Measurements from ENCODE around the gene SLC29A4. TPM values are rescaled to one million over a fixed set of nuclear protein-coding genes. Genes with fewer than 3 reads are reported as not detected.

Gene SLC29A4
- total RNA-seq (ENCODE audit: low replicate concordance): 7.3 and 20.8 TPM in 2 replicates

DNA sequence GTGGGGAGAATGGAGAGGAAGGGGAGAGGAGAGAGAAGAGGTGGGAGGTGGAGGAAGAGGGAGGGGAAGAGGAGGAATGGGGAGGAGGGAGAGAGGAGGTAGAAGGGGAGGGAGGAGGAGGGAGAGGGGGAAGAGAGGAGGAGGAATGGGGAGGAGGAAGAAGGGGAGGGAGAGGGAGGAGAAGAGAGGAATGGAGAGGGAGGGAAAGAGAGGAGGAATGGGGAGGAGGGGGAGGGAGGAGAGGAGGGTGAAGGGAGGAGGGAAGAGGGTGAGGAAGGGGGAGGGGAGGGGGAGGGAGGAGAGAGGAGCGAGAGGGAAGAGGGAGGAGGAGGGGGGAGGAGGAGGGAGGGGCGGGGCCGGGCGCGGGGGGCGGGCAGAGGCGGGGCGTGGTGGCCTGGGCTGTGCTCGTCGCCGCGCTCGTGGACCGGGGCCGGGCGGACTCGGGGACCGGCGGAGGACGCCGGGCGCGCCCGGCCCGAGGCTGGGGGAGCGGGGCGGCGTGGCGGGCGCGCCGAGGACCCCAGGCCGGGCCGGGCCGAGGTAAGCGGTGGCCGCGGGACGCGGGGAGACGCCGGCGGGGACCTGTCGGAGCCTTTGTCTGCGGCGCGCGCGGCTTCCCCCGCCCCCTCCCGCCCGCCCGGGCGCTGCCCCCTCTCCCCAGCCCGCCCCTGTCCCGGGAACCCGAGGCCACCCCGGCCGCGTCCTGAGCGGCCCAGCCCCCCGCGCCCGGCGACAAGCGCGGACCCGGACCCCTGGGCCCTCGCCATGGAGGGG is at the start of gene SLC29A4:
Gene SLC29A4 (plus strand): TSS at position 401 of the 774 bp plus-strand sequence. CDS start 4,874 bp downstream, outside the sequence.
- Mint-ChIP-seq H3K27me3 (ENCODE audit: insufficient read depth, low read depth) (no peaks in the 10 kb centered on the region), H3K4me1 (peaks cover 7% of the 10 kb centered on the region), H3K4me3 (peak within 1 kb of the TSS; percentile 78), H3K9me3 (peaks cover 2% of the 10 kb centered on the region), H3K36me3 (no peaks in the 10 kb centered on the region), H3K27ac (no peak within 1 kb of the TSS)
- Histone ChIP-seq H3K9me3 (ENCODE audit: low read depth) (no peaks in the 10 kb centered on the region), H3K79me2 (ENCODE audit: low read depth) (no peaks in the 10 kb centered on the region), H4K20me1 (ENCODE audit: low read depth) (peaks cover 25% of the 10 kb centered on the region), H3K9ac (no peak within 1 kb of the TSS), H3K36me3 (no peaks in the 10 kb centered on the region), H3K27ac (no peak within 1 kb of the TSS), H3K4me1 (no peaks in the 10 kb centered on the region), H3K4me3 (peak within 1 kb of the TSS; percentile 67), H3K4me2 (peak within 1 kb of the TSS; percentile 94), H3F3A (ENCODE audit: low read depth) (peaks cover 4% of the 10 kb centered on the region), H3K27me3 (peaks cover 29% of the 10 kb centered on the region), H2AFZ (replicated peaks) (no peak within 1 kb of the TSS)
- TF ChIP-seq EZH2phosphoT487 (IDR thresholded peaks at IDR 0.05) (no peak), EZH2 (IDR thresholded peaks at IDR 0.05) (no peak)
- TF ChIP-seq, protein P1, sequence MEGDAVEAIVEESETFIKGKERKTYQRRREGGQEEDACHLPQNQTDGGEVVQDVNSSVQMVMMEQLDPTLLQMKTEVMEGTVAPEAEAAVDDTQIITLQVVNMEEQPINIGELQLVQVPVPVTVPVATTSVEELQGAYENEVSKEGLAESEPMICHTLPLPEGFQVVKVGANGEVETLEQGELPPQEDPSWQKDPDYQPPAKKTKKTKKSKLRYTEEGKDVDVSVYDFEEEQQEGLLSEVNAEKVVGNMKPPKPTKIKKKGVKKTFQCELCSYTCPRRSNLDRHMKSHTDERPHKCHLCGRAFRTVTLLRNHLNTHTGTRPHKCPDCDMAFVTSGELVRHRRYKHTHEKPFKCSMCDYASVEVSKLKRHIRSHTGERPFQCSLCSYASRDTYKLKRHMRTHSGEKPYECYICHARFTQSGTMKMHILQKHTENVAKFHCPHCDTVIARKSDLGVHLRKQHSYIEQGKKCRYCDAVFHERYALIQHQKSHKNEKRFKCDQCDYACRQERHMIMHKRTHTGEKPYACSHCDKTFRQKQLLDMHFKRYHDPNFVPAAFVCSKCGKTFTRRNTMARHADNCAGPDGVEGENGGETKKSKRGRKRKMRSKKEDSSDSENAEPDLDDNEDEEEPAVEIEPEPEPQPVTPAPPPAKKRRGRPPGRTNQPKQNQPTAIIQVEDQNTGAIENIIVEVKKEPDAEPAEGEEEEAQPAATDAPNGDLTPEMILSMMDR (IDR thresholded peaks at IDR 0.05): no peak
- peak; percentile 62 for DNase-seq (ENCODE audit: low spot score)

DNA sequence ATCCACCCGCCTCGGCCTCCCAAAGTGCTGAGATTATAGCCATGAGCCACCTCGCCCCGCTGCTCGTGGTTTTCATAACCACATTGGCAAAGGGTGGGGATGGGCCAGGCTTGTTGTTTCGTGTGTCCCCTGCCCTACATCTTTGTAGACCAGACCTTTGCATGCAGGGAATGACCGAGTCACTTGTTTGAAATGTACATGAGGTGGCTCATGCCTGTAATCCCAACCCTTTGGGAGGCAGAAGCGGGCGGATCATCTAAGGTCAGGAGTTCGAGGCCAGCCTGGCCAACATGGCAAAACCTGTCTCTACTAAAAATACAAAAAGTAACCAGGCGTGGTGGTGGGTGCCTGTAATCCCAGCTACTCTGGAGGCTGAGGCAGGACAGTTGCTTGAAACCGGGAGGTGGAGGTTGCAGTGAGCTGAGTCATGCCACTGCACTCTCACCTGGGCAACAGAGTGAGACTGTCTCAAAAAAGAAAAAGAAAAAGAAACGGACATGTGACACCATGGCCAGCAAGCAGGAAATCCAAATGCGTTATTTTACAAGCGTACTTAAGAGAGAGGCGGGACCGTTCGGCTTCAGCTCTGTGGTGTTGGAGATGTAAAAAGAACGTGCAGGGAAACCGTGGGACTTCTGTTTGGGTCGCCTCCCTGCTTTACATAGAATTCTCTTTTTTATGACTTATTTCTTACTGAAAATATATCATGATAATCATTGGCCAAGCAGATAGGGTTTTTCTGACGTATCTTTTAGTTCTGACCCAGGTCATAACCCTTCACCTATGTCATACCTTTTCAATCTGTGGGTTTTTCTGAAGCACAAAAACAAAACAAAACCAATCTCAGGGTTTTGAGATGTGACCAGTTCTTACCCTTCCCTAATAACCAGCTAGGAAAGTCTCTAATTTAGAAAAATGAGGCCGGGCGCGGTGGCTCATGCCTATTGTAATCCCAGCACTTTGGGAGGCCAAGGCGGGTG is 47.6 kb upstream of the SLC29A4 start:
- Histone ChIP-seq H3F3A (ENCODE audit: low read depth) (peaks cover 12% of the 10 kb centered on the region), H3K27me3 (no peaks in the 10 kb centered on the region), H3K9me3 (ENCODE audit: low read depth) (no peaks in the 10 kb centered on the region), H3K27ac (no peak overlapping the region), H3K4me2 (no peak overlapping the region), H3K36me3 (no peaks in the 10 kb centered on the region), H2AFZ (replicated peaks) (no peak overlapping the region), H3K4me1 (peaks cover 8% of the 10 kb centered on the region), H3K4me3 (no peak overlapping the region), H4K20me1 (ENCODE audit: low read depth) (peaks cover 11% of the 10 kb centered on the region), H3K79me2 (ENCODE audit: low read depth) (no peaks in the 10 kb centered on the region), H3K9ac (no peak overlapping the region)
- peaks cover 23% of the 10 kb centered on the region for H3K4me1 Mint-ChIP-seq
- TF ChIP-seq EZH2phosphoT487 (IDR thresholded peaks at IDR 0.05): no peak
- TF ChIP-seq, protein P1 (IDR thresholded peaks at IDR 0.05): no peak
- TF ChIP-seq EZH2 (IDR thresholded peaks at IDR 0.05): no peak
- H3K9me3 Mint-ChIP-seq: no peaks in the 10 kb centered on the region
- H3K36me3 Mint-ChIP-seq: peaks cover 11% of the 10 kb centered on the region
- DNase-seq (ENCODE audit: low spot score): no peak
- H3K4me3 Mint-ChIP-seq: no peak overlapping the region
- H3K27ac Mint-ChIP-seq: no peak overlapping the region
- peaks cover 2% of the 10 kb centered on the region for H3K27me3 Mint-ChIP-seq (ENCODE audit: insufficient read depth, low read depth)

DNA sequence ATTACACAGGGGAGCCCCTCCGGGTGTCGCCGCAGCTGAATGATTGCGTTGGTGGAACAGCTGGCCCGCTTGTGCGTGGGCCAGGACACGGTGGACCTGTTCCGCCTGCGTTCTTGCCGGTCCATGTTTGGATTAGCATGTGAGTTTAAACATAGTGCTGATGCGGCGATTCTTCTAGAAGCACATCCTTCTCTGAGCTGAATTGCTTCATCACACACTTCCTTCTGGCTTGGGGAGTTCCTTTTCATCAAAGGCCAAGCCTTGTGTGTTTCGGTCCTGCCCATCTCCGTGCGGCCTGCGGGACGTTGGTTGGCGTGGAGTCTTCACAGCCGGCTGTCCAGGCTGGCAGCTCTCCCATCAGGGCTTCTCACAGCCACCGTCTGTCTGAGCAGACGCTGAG is 45.5 kb upstream of the SLC29A4 start:
- Histone ChIP-seq H3K79me2 (ENCODE audit: low read depth) (no peaks in the 10 kb centered on the region), H3K36me3 (no peaks in the 10 kb centered on the region), H4K20me1 (ENCODE audit: low read depth) (peaks cover 11% of the 10 kb centered on the region), H3K9ac (no peak overlapping the region), H3K4me1 (peaks cover 8% of the 10 kb centered on the region), H3K27me3 (peaks cover 19% of the 10 kb centered on the region), H3K27ac (no peak overlapping the region), H3K4me3 (no peak overlapping the region), H3K9me3 (ENCODE audit: low read depth) (no peaks in the 10 kb centered on the region), H3K4me2 (no peak overlapping the region), H3F3A (ENCODE audit: low read depth) (peaks cover 11% of the 10 kb centered on the region), H2AFZ (replicated peaks) (no peak overlapping the region)
- Mint-ChIP-seq H3K9me3 (no peaks in the 10 kb centered on the region), H3K27me3 (ENCODE audit: insufficient read depth, low read depth) (peaks cover 9% of the 10 kb centered on the region), H3K4me1 (peaks cover 35% of the 10 kb centered on the region), H3K27ac (no peak overlapping the region), H3K4me3 (no peak overlapping the region), H3K36me3 (peaks cover 3% of the 10 kb centered on the region)
- DNase-seq (ENCODE audit: low spot score): no peak
- TF ChIP-seq EZH2 (IDR thresholded peaks at IDR 0.05): no peak

Measured in neural progenitor cell (in vitro differentiated cells).